CD4-positive, alpha-beta memory T cell (primary cell): Measurements from ENCODE around the gene HIGD1C. TPM values are rescaled to one million over a fixed set of nuclear protein-coding genes. Genes with fewer than 3 reads are reported as not detected.
"Not testable (repeated sequence)": the region's sequence is repeated elsewhere in the genome, so short reads cannot be mapped to it uniquely, and the experiment has no call there.

Source experiments
- CTCF ChIA-PET: fragments of 350-600 bp; sonication (Branson Sonifier 250); formaldehyde crosslinking; loops from one replicate; lab custom pipeline; 2021; ENCODE audit warnings: inconsistent platforms; ENCODE audit not compliant: partially characterized antibody; lab: Charles Lee
- POLR2A ChIA-PET: fragments of 350-600 bp; sonication (Branson Sonifier 250); formaldehyde crosslinking; loops from one replicate; lab custom pipeline; 2021; ENCODE audit not compliant: partially characterized antibody; lab: Charles Lee
- DNase-seq, 5 donors: peaks; one replicate each; pipeline versions ENCODE4 v3.0.0 to v3.0.0-alpha.2; 2020 to 2022; ENCODE audit warnings: mixed read lengths in 1 of 5
- H3K27ac ChIP-seq: one replicate; pipeline ENCODE4 v1.7.0; 2013; ENCODE audit warnings: low read depth, low read length
- H3K27me3 ChIP-seq: 2 replicates; pipeline ENCODE4 v1.7.0; 2013; ENCODE audit warnings: mild to moderate bottlenecking, low read length, moderate library complexity; ENCODE audit not compliant: insufficient read depth
- H3K36me3 ChIP-seq: 2 replicates; pipeline ENCODE4 v1.7.0; 2013; ENCODE audit warnings: mild to moderate bottlenecking, low read length, moderate library complexity; ENCODE audit not compliant: insufficient read depth
- H3K4me1 ChIP-seq: 2 replicates; pipeline ENCODE4 v1.7.0; 2013; ENCODE audit warnings: mild to moderate bottlenecking, low read length, moderate library complexity; ENCODE audit not compliant: insufficient read depth
- H3K4me3 ChIP-seq, 2 donors: one replicate each; pipeline ENCODE4 v1.7.0; 2013; ENCODE audit warnings: low read length in 2 of 2, mild to moderate bottlenecking in 1 of 2
- H3K9me3 ChIP-seq, 2 donors: one replicate each; pipeline ENCODE4 v1.7.0; 2013; ENCODE audit warnings: low read length in 2 of 2, control low read depth in 1 of 2; ENCODE audit not compliant: control insufficient read depth in 1 of 2
- H3K27ac Mint-ChIP-seq, 7 donors: one replicate each; pipeline ENCODE4 v1.8.0; 2020 to 2021; ENCODE audit warnings: mixed read lengths in 7 of 7, mild to moderate bottlenecking in 6 of 7, inconsistent platforms in 3 of 7, moderate library complexity in 3 of 7
- H3K27me3 Mint-ChIP-seq, 2 donors: one replicate each; pipeline ENCODE4 v1.8.0; 2020 to 2021; ENCODE audit warnings: mixed read lengths in 2 of 2
- H3K36me3 Mint-ChIP-seq, 2 donors: one replicate each; pipeline ENCODE4 v1.8.0; 2020 to 2021; ENCODE audit warnings: mixed read lengths in 2 of 2, inconsistent platforms in 1 of 2, mild to moderate bottlenecking in 1 of 2
- H3K4me1 Mint-ChIP-seq, 4 donors: one replicate each; pipeline ENCODE4 v1.8.0; 2020 to 2021; ENCODE audit warnings: mixed read lengths in 4 of 4, mild to moderate bottlenecking in 1 of 4
- H3K4me3 Mint-ChIP-seq, 8 donors: one replicate each; pipeline ENCODE4 v1.8.0; 2020 to 2021; ENCODE audit warnings: mixed read lengths in 8 of 8, mild to moderate bottlenecking in 7 of 8, moderate library complexity in 6 of 8, inconsistent platforms in 3 of 8
- H3K9me3 Mint-ChIP-seq, 8 donors: one replicate each; pipeline ENCODE4 v1.8.0; 2020 to 2021; ENCODE audit warnings: mixed read lengths in 8 of 8, mild to moderate bottlenecking in 5 of 8, inconsistent platforms in 3 of 8, moderate library complexity in 1 of 8
- intact Hi-C: fragments of 100-400 bp; cut with micrococcal nuclease; formaldehyde crosslinking; loops from one replicate; pipeline ENCODE4 v1.15.1; 2023
- polyA plus RNA-seq, 2 donors: library from polyadenylated mRNA; unstranded; fragments of 300-500 nt; fragmentation: Illumina TruSeq; gene quantifications; one replicate each; pipeline ENCODE4 v1.2.3, GENCODE V29; 2021
- total RNA-seq, 2 experiments: library from RNA; stranded (reverse); gene quantifications; one replicate each; pipeline ENCODE4 v1.2.3, GENCODE V29; 2021

HIGD1C gene
- total and polyA plus RNA-seq, 4 experiments from 2014 or later: not detected

DNA sequence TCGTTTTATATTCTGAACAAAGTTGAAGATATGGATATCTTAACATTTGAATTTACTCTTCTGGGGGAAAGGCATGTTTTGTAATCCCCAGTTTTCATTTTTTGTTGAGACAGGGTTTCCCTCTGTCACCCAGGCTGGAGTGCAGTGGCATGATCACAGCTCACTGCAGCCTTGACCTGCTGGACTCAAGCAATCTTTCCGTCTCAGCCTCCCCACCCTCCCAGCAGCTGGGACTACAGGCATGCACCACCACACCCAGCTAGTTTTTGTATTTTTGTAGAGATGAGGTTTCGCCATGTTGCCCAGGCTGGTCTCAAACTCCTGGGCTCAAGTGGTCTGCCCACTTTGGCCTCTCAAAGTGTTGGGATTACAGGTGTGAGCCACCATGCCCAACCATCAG is 25.4 kb upstream of the HIGD1C start:
- H3K9me3 ChIP-seq, H3K9me3 Mint-ChIP-seq, DNase-seq, intact Hi-C loops, CTCF ChIA-PET, H3K27me3 ChIP-seq, H3K4me3 Mint-ChIP-seq, H3K27me3 Mint-ChIP-seq, H3K36me3 ChIP-seq, H3K4me3 ChIP-seq, POLR2A ChIA-PET, H3K27ac ChIP-seq, H3K4me1 ChIP-seq, H3K27ac Mint-ChIP-seq, H3K36me3 Mint-ChIP-seq: not testable (repeated sequence)
- peaks cover 5 to 11% (median 6%) of the 10 kb centered on the region in 4 donors for H3K4me1 Mint-ChIP-seq

GRCh38 chr12:50927356-50927755 is 25.0 kb upstream of the HIGD1C start:
- ChIA-PET POLR2A (no interaction called here), CTCF (no interaction called here)
- H3K36me3 Mint-ChIP-seq: no peaks in the 10 kb centered on the region
- peaks cover 5 to 11% (median 6%) of the 10 kb centered on the region in 4 donors for H3K4me1 Mint-ChIP-seq
- H3K9me3 ChIP-seq: no peaks in the 10 kb centered on the region
- DNase-seq: no peak
- H3K9me3 Mint-ChIP-seq: no peaks in the 10 kb centered on the region
- H3K27me3 ChIP-seq: no peaks in the 10 kb centered on the region
- H3K4me1 ChIP-seq: peaks cover 9% of the 10 kb centered on the region
- no peak overlapping the region for H3K4me3 ChIP-seq
- H3K36me3 ChIP-seq: no peaks in the 10 kb centered on the region
- H3K4me3 Mint-ChIP-seq: no peak overlapping the region
- no peak overlapping the region for H3K27ac Mint-ChIP-seq
- H3K27ac ChIP-seq: no peak overlapping the region
- intact Hi-C loops: no loop called here
- H3K27me3 Mint-ChIP-seq: no peaks in the 10 kb centered on the region

GRCh38 chr12:50927766-50928224 is 24.5 kb upstream of the HIGD1C start:
- Histone ChIP-seq H3K4me1 (peaks cover 9% of the 10 kb centered on the region), H3K4me3 (no peak overlapping the region), H3K9me3 (no peaks in the 10 kb centered on the region), H3K27ac (no peak overlapping the region), H3K27me3 (no peaks in the 10 kb centered on the region), H3K36me3 (no peaks in the 10 kb centered on the region)
- H3K9me3 Mint-ChIP-seq: no peaks in the 10 kb centered on the region
- no peak overlapping the region for H3K27ac Mint-ChIP-seq
- H3K4me3 Mint-ChIP-seq: no peak overlapping the region
- no peaks in the 10 kb centered on the region for H3K27me3 Mint-ChIP-seq
- no peak for DNase-seq
- no peaks in the 10 kb centered on the region for H3K36me3 Mint-ChIP-seq
- ChIA-PET POLR2A (no interaction called here), CTCF (no interaction called here)
- intact Hi-C loops: no loop called here
- H3K4me1 Mint-ChIP-seq: peaks cover 5 to 11% (median 6%) of the 10 kb centered on the region in 4 donors

- Mint-ChIP-seq H3K27ac (peak overlapping the region in 1 of 7 donors; percentile 36), H3K9me3 (no peaks in the 10 kb centered on the region), H3K4me3 (no peak overlapping the region), H3K4me1 (peaks cover 5 to 11% (median 6%) of the 10 kb centered on the region in 4 donors), H3K36me3 (no peaks in the 10 kb centered on the region), H3K27me3 (no peaks in the 10 kb centered on the region)
- intact Hi-C loops: no loop called here
- CTCF ChIA-PET: no interaction called here
- Histone ChIP-seq H3K4me1 (peaks cover 9% of the 10 kb centered on the region), H3K27me3 (no peaks in the 10 kb centered on the region), H3K4me3 (no peak overlapping the region), H3K36me3 (no peaks in the 10 kb centered on the region), H3K27ac (no peak overlapping the region), H3K9me3 (no peaks in the 10 kb centered on the region)
- no peak for DNase-seq
- POLR2A ChIA-PET: no interaction called here
Observed at GRCh38 chr12:50928392-50928791, 24.0 kb upstream of the HIGD1C start.

- Mint-ChIP-seq H3K4me1 (peaks cover 0 to 2% (median 0%) of the 10 kb centered on the region in 4 donors), H3K4me3 (no peak overlapping the region), H3K36me3 (no peaks in the 10 kb centered on the region), H3K27ac (no peak overlapping the region), H3K9me3 (no peaks in the 10 kb centered on the region), H3K27me3 (no peaks in the 10 kb centered on the region)
- H3K36me3 ChIP-seq: no peaks in the 10 kb centered on the region
- peaks cover 2% of the 10 kb centered on the region for H3K4me1 ChIP-seq
- no peak overlapping the region for H3K4me3 ChIP-seq
- H3K27ac ChIP-seq: no peak overlapping the region
- CTCF ChIA-PET: interaction anchor here (0.6 kb wide), 1 partner anchor 41 kb away, joined by 3 read pairs; no protein-coding TSS in a partner anchor
- POLR2A ChIA-PET: no interaction called here
- H3K27me3 ChIP-seq: no peaks in the 10 kb centered on the region
- no peak for DNase-seq
- no peaks in the 10 kb centered on the region for H3K9me3 ChIP-seq
- intact Hi-C loops: no loop called here
Observed at GRCh38 chr12:50929831-50930230, 22.5 kb upstream of the HIGD1C start.

- POLR2A ChIA-PET, H3K27ac ChIP-seq, H3K36me3 Mint-ChIP-seq, H3K9me3 Mint-ChIP-seq, H3K27me3 ChIP-seq, H3K27me3 Mint-ChIP-seq, H3K4me3 ChIP-seq, H3K4me1 ChIP-seq, H3K4me3 Mint-ChIP-seq, H3K36me3 ChIP-seq, DNase-seq, H3K4me1 Mint-ChIP-seq, H3K9me3 ChIP-seq, intact Hi-C loops: not testable (repeated sequence)
- H3K27ac Mint-ChIP-seq: peak overlapping the region in 1 of 7 donors; percentile 11
- CTCF ChIA-PET: interaction anchor here (0.6 kb wide), 1 partner anchor 41 kb away, joined by 3 read pairs; no protein-coding TSS in a partner anchor
Observed at GRCh38 chr12:50930477-50930876, 21.9 kb upstream of the HIGD1C start.

DNA sequence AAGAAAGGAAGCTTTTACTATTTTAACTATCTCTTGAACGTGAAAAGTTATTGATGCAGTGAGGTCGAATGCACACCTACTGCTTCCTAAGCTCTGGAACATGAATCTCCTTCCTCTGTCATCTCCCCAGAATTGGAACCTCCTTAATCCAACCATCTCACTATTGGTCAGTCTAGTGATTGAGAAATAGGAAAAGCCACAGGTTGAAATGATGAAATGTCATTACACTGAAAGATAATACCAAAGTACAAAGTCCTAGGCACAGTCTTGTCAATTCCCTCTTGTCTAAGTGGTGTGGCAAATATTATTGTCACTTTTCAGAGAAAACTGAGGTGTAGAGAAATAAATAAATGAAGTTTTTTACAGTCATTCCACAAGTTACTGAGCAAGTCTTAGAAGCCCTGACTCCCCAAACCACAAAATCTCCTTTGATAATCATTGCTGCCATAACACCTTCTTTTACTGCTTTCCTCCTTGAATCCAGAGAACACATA is 19.5 kb upstream of the HIGD1C start:
- Histone ChIP-seq H3K27ac (no peak overlapping the region), H3K9me3 (peaks cover 0 to 6% of the 10 kb centered on the region in 2 donors), H3K4me3 (no peak overlapping the region), H3K36me3 (no peaks in the 10 kb centered on the region), H3K4me1 (no peaks in the 10 kb centered on the region), H3K27me3 (no peaks in the 10 kb centered on the region)
- no peak overlapping the region for H3K27ac Mint-ChIP-seq
- ChIA-PET POLR2A (no interaction called here), CTCF (no interaction called here)
- peaks cover 0 to 5% (median 0%) of the 10 kb centered on the region in 8 donors for H3K9me3 Mint-ChIP-seq
- H3K4me3 Mint-ChIP-seq: no peak overlapping the region
- no peak for DNase-seq
- peaks cover 5 to 7% of the 10 kb centered on the region in 2 donors for H3K36me3 Mint-ChIP-seq
- intact Hi-C loops: no loop called here
- H3K27me3 Mint-ChIP-seq: no peaks in the 10 kb centered on the region
- H3K4me1 Mint-ChIP-seq: no peaks in the 10 kb centered on the region
